Stimulated activated CD8-positive, alpha-beta memory T cell treated with anti-CD3 and anti-CD28 coated beads, Interleukin-4, amount 100 ng/mL, for 1 hour (primary cell): ENCODE data around the gene CAMK2N1.
"Not testable (repeated sequence)": the region's sequence is repeated elsewhere in the genome, so short reads cannot be mapped to it uniquely, and the experiment has no call there.

Experiments
- DNase-seq, 2 donors: peaks; one replicate each; pipeline ENCODE4 v3.0.0-alpha.2; 2020; ENCODE audit warnings: low read depth in 2 of 2, low spot score in 1 of 2

The CAMK2N1 gene

GRCh38 chr1:20496725-20497383 lies 10.8 kb upstream of the CAMK2N1 start:
- DNase-seq, result not testable (repeated sequence)

- DNase-seq, result no peak
Measured at GRCh38 chr1:20496241-20496661, 10.2 kb upstream of the CAMK2N1 start.

- no peak for DNase-seq
Measured at GRCh38 chr1:20495661-20496060, 9.7 kb upstream of the CAMK2N1 start.

GRCh38 chr1:20494609-20495311 lies 8.8 kb upstream of the CAMK2N1 start:
- no peak for DNase-seq

- peak; percentile 67 to 68 for DNase-seq
Measured at GRCh38 chr1:20493839-20494608, 8.0 kb upstream of the CAMK2N1 start.

- DNase-seq, result no peak
Measured at GRCh38 chr1:20493309-20493708, 7.3 kb upstream of the CAMK2N1 start.

GRCh38 chr1:20492751-20493150 lies 6.7 kb upstream of the CAMK2N1 start:
- no peak for DNase-seq

GRCh38 chr1:20491866-20492265 lies 5.9 kb upstream of the CAMK2N1 start:
- DNase-seq, result no peak

GRCh38 chr1:20491178-20491577 lies 5.2 kb upstream of the CAMK2N1 start:
- DNase-seq, result no peak

GRCh38 chr1:20487236-20487590 lies 1.2 kb upstream of the CAMK2N1 start:
- no peak for DNase-seq

GRCh38 chr1:20486457-20487235 lies 636 bp upstream of the CAMK2N1 start:
- DNase-seq, result no peak

- DNase-seq, result no peak
Measured at GRCh38 chr1:20484519-20485462, 1.2 kb downstream of the CAMK2N1 start.

GRCh38 chr1:20483833-20484518 lies 2.0 kb downstream of the CAMK2N1 start:
- DNase-seq, result no peak

- DNase-seq, result no peak
Measured at GRCh38 chr1:20483098-20483832, 2.7 kb downstream of the CAMK2N1 start.

- no peak for DNase-seq
Measured at GRCh38 chr1:20481643-20482498, 4.1 kb downstream of the CAMK2N1 start.

GRCh38 chr1:20480951-20481617 lies 4.9 kb downstream of the CAMK2N1 start:
- no peak for DNase-seq

GRCh38 chr1:20480243-20480944 lies 5.6 kb downstream of the CAMK2N1 start:
- no peak for DNase-seq
